HepG2 (cell line): ENCODE data around the gene ABCG4.

Experiments used
- HOXA5 ChIP-seq: sonication (generic); formaldehyde crosslinking; IDR thresholded peaks from 2 replicates; pipeline ENCODE4 v1.4.0; 2020; ENCODE audit warnings: missing genetic modification reagents
- IKZF5 ChIP-seq: IDR thresholded peaks from 2 replicates; pipeline ENCODE4 v1.6.1; 2018; ENCODE audit warnings: missing genetic modification reagents, mild to moderate bottlenecking, missing compliant biosample characterization
- SRF ChIP-seq: IDR thresholded peaks from 2 replicates; pipeline ENCODE4 v1.6.1; 2011; ENCODE audit warnings: mild to moderate bottlenecking, low read depth, low read length, moderate library complexity
- TBL1XR1 ChIP-seq: fragments of 150-350 bp; IDR thresholded peaks from 2 replicates; pipeline ENCODE4 v1.6.1; 2014; ENCODE audit warnings: borderline replicate concordance, low read length; ENCODE audit not compliant: partially characterized antibody
- ZKSCAN1 ChIP-seq: fragments of 150-350 bp; IDR thresholded peaks from 2 replicates; pipeline ENCODE4 v1.6.1; 2014; ENCODE audit warnings: low read length
- TF ChIP-seq, protein P1 (sequence below): sonication (generic); formaldehyde crosslinking; IDR thresholded peaks from 2 replicates; pipeline ENCODE4 v1.4.0; 2020; ENCODE audit warnings: low read depth, missing genetic modification reagents
- TF ChIP-seq, protein P2 (sequence below): sonication (generic); formaldehyde crosslinking; IDR thresholded peaks from 2 replicates; pipeline ENCODE4 v1.5.0; 2020; ENCODE audit warnings: mild to moderate bottlenecking, missing genetic modification reagents, moderate library complexity

- TF ChIP-seq HOXA5, result no peak
- no peak for TF ChIP-seq IKZF5 (CRISPR knock-in tag)
- TF ChIP-seq, protein P1, sequence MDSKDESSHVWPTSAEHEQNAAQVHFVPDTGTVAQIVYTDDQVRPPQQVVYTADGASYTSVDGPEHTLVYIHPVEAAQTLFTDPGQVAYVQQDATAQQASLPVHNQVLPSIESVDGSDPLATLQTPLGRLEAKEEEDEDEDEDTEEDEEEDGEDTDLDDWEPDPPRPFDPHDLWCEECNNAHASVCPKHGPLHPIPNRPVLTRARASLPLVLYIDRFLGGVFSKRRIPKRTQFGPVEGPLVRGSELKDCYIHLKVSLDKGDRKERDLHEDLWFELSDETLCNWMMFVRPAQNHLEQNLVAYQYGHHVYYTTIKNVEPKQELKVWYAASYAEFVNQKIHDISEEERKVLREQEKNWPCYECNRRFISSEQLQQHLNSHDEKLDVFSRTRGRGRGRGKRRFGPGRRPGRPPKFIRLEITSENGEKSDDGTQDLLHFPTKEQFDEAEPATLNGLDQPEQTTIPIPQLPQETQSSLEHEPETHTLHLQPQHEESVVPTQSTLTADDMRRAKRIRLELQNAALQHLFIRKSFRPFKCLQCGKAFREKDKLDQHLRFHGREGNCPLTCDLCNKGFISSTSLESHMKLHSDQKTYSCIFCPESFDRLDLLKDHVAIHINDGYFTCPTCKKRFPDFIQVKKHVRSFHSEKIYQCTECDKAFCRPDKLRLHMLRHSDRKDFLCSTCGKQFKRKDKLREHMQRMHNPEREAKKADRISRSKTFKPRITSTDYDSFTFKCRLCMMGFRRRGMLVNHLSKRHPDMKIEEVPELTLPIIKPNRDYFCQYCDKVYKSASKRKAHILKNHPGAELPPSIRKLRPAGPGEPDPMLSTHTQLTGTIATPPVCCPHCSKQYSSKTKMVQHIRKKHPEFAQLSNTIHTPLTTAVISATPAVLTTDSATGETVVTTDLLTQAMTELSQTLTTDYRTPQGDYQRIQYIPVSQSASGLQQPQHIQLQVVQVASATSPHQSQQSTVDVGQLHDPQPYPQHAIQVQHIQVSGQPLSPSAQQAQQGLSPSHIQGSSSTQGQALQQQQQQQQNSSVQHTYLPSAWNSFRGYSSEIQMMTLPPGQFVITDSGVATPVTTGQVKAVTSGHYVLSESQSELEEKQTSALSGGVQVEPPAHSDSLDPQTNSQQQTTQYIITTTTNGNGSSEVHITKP (CRISPR knock-in tag), result no peak
- TF ChIP-seq SRF, result no peak
- TF ChIP-seq TBL1XR1, result no peak
- TF ChIP-seq, protein P2, sequence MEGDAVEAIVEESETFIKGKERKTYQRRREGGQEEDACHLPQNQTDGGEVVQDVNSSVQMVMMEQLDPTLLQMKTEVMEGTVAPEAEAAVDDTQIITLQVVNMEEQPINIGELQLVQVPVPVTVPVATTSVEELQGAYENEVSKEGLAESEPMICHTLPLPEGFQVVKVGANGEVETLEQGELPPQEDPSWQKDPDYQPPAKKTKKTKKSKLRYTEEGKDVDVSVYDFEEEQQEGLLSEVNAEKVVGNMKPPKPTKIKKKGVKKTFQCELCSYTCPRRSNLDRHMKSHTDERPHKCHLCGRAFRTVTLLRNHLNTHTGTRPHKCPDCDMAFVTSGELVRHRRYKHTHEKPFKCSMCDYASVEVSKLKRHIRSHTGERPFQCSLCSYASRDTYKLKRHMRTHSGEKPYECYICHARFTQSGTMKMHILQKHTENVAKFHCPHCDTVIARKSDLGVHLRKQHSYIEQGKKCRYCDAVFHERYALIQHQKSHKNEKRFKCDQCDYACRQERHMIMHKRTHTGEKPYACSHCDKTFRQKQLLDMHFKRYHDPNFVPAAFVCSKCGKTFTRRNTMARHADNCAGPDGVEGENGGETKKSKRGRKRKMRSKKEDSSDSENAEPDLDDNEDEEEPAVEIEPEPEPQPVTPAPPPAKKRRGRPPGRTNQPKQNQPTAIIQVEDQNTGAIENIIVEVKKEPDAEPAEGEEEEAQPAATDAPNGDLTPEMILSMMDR (CRISPR knock-in tag), result no peak
- TF ChIP-seq ZKSCAN1, result no peak
Observed at GRCh38 chr11:119125821-119126220, 23.0 kb upstream of the ABCG4 start.
